GM12874 (cell line): ENCODE results near the gene MAPKBP1.

Experiments used
- CTCF ChIP-seq: IDR thresholded peaks from 2 replicates; pipeline ENCODE4 v1.5.1; 2011; ENCODE audit warnings: low read depth, mild to moderate bottlenecking, control low read depth, low read length, moderate library complexity; ENCODE audit not compliant: insufficient read depth

MAPKBP1 gene, protein sequence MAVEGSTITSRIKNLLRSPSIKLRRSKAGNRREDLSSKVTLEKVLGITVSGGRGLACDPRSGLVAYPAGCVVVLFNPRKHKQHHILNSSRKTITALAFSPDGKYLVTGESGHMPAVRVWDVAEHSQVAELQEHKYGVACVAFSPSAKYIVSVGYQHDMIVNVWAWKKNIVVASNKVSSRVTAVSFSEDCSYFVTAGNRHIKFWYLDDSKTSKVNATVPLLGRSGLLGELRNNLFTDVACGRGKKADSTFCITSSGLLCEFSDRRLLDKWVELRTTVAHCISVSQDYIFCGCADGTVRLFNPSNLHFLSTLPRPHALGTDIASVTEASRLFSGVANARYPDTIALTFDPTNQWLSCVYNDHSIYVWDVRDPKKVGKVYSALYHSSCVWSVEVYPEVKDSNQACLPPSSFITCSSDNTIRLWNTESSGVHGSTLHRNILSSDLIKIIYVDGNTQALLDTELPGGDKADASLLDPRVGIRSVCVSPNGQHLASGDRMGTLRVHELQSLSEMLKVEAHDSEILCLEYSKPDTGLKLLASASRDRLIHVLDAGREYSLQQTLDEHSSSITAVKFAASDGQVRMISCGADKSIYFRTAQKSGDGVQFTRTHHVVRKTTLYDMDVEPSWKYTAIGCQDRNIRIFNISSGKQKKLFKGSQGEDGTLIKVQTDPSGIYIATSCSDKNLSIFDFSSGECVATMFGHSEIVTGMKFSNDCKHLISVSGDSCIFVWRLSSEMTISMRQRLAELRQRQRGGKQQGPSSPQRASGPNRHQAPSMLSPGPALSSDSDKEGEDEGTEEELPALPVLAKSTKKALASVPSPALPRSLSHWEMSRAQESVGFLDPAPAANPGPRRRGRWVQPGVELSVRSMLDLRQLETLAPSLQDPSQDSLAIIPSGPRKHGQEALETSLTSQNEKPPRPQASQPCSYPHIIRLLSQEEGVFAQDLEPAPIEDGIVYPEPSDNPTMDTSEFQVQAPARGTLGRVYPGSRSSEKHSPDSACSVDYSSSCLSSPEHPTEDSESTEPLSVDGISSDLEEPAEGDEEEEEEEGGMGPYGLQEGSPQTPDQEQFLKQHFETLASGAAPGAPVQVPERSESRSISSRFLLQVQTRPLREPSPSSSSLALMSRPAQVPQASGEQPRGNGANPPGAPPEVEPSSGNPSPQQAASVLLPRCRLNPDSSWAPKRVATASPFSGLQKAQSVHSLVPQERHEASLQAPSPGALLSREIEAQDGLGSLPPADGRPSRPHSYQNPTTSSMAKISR (N-terminal part only)

GRCh38 chr15:41774062-41774881 is at the start of gene MAPKBP1:
Gene MAPKBP1, plus strand, starts transcription at chr15:41774484. Its CDS starts 792 bp downstream, at chr15:41775276.
- TF ChIP-seq CTCF, result peak; percentile 87

- TF ChIP-seq CTCF, result no peak
Observed at GRCh38 chr15:41727143-41727542, 47.1 kb upstream of the MAPKBP1 start.

GRCh38 chr15:41730543-41730942 is 43.7 kb upstream of the MAPKBP1 start:
- TF ChIP-seq CTCF, result no peak

DNA sequence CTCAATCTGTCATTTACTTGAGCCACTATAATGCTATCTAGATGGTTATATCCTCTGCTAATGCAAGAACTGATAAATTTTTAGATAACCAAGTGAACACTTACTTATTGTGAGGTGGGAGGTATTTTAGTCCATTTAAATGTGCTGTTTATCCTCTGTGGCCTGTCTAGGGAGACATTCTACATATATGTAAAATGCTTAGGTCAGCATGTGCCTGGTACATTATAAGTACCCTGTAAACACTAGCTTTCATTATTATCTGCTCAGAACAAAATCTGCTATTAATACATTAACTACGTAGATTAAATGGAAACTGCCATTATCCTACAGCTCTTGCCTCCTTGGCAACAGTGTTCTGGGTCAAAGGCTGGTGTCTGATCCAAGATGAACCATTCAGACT is 41.8 kb upstream of the MAPKBP1 start:
- no peak for TF ChIP-seq CTCF

- TF ChIP-seq CTCF, result no peak
Observed at GRCh38 chr15:41734079-41734478, 40.2 kb upstream of the MAPKBP1 start.

DNA sequence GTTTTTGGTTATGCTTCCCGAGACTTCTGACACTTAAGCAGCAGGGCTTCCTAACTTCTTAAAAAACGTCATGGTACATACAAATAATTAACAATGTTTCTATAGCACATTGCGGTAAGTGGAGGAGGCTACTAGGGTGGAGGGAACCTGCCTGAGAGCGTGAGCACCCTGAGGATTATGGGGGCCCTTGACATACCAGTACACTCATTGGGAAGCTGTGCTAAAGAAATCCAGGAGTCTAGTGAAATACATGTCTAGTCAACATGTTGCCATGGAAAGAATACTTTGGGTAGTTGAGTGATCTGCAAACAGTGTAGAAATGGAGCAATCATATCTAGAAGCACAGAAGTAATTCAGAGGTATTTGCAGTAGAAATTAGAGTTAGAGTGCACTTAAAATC is 39.2 kb upstream of the MAPKBP1 start:
- TF ChIP-seq CTCF, result no peak
